Activated CD8-positive, alpha-beta T cell treated with anti-CD3 and anti-CD28 coated beads for 36 hours (primary cell): ENCODE data around the gene BAIAP3. TPM values are rescaled to one million over a fixed set of nuclear protein-coding genes. Genes with fewer than 3 reads are reported as not detected.
"Not testable (repeated sequence)": the region's sequence is repeated elsewhere in the genome, so short reads cannot be mapped to it uniquely, and the experiment has no call there.

Experiments
- ATAC-seq: fragments of 200-7000 bp; cut with Tn5 transposase; one replicate; pipeline ENCODE4 v1.10.0; 2021; ENCODE audit warnings: mild to moderate bottlenecking, moderate library complexity
- CTCF ChIA-PET: fragments of 350-600 bp; sonication (Branson Sonifier 250); formaldehyde crosslinking; loops from one replicate; lab custom pipeline; 2021; ENCODE audit warnings: antibody characterized with exemption; lab: Charles Lee
- POLR2A ChIA-PET: fragments of 350-600 bp; sonication (Branson Sonifier 250); formaldehyde crosslinking; loops from one replicate; lab custom pipeline; 2021; ENCODE audit warnings: antibody characterized with exemption; lab: Charles Lee
- DNase-seq: peaks from one replicate; pipeline ENCODE4 v3.0.0-alpha.2; 2020
- H3K27ac Mint-ChIP-seq: one replicate; pipeline ENCODE4 v1.8.0; 2021; ENCODE audit warnings: mild to moderate bottlenecking, mixed read lengths
- H3K27me3 Mint-ChIP-seq: one replicate; pipeline ENCODE4 v1.8.0; 2021; ENCODE audit warnings: mixed read lengths
- H3K36me3 Mint-ChIP-seq: one replicate; pipeline ENCODE4 v1.8.0; 2021; ENCODE audit warnings: low read depth, mixed read lengths
- H3K4me1 Mint-ChIP-seq: one replicate; pipeline ENCODE4 v1.8.0; 2021; ENCODE audit warnings: low read depth, mixed read lengths
- H3K4me3 Mint-ChIP-seq: one replicate; pipeline ENCODE4 v1.8.0; 2021; ENCODE audit warnings: mild to moderate bottlenecking, moderate library complexity, mixed read lengths
- H3K9me3 Mint-ChIP-seq: one replicate; pipeline ENCODE4 v1.8.0; 2021; ENCODE audit warnings: mixed read lengths
- intact Hi-C: fragments of 100-400 bp; cut with micrococcal nuclease; formaldehyde crosslinking; loops from one replicate; pipeline ENCODE4 v1.10.0; 2022
- total RNA-seq, 2 experiments: library from RNA; stranded (reverse); gene quantifications; one replicate each; pipeline ENCODE4 v1.2.3, GENCODE V29; 2021
- TF ChIP-seq, protein P1 (sequence below): fragments of 200-600 bp; IDR thresholded peaks from one replicate; pipeline ENCODE4 v1.8.0; 2022; ENCODE audit warnings: antibody characterized with exemption, mild to moderate bottlenecking

The BAIAP3 gene
- total RNA-seq, 2 experiments from 2014 or later: 0.27 to 0.68 TPM

DNA sequence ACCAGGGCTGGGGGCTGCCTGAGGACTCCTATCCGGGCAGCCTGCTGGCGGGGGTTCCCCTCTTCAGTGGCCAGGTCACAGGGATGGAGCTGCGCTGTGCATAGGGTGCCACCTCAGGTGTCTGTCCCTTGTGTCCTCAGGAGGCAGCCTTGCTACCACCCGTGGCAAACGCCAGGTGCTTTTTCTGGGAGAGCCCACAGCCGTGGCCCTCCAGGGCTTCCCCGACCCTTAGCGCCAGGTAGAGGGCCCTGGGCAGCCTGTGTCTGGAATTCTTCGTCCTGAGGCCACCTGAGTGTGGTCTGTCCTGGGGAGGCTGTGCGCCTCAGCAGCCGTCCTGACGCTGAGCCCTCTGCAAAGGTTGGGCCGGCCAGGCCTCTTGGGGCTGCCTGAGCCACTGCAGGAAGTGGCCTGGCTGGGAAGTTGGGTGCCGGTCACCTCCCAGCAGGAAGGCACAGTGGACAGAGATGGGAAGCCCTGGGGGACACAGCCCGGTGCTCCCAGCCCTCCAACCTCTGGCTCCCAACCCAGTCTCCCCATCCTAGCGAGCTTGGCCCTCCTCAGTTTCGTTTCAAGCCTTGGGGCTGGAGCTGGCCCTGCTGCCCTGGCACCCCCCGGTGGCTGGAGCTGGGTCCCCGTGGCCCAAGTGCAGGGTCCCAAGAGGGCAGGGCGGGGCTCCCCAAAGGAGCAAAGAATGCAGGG lies 7.6 kb upstream of the BAIAP3 start:
- intact Hi-C loops: no loop called here
- ChIA-PET CTCF (no interaction called here), POLR2A (interaction anchor here (0.6 to 1.4 kb wide), 6 partner anchors 9 to 38 kb away, joined by 3 to 4 read pairs (median 3); no protein-coding TSS in a partner anchor)
- ATAC-seq (no peak), DNase-seq (no peak)
- Mint-ChIP-seq H3K4me3 (no peak overlapping the region), H3K27ac (no peak overlapping the region), H3K9me3 (no peaks in the 10 kb centered on the region), H3K4me1 (no peaks in the 10 kb centered on the region), H3K36me3 (peaks cover 16% of the 10 kb centered on the region), H3K27me3 (no peaks in the 10 kb centered on the region)
- TF ChIP-seq, protein P1, sequence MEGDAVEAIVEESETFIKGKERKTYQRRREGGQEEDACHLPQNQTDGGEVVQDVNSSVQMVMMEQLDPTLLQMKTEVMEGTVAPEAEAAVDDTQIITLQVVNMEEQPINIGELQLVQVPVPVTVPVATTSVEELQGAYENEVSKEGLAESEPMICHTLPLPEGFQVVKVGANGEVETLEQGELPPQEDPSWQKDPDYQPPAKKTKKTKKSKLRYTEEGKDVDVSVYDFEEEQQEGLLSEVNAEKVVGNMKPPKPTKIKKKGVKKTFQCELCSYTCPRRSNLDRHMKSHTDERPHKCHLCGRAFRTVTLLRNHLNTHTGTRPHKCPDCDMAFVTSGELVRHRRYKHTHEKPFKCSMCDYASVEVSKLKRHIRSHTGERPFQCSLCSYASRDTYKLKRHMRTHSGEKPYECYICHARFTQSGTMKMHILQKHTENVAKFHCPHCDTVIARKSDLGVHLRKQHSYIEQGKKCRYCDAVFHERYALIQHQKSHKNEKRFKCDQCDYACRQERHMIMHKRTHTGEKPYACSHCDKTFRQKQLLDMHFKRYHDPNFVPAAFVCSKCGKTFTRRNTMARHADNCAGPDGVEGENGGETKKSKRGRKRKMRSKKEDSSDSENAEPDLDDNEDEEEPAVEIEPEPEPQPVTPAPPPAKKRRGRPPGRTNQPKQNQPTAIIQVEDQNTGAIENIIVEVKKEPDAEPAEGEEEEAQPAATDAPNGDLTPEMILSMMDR: no peak

DNA sequence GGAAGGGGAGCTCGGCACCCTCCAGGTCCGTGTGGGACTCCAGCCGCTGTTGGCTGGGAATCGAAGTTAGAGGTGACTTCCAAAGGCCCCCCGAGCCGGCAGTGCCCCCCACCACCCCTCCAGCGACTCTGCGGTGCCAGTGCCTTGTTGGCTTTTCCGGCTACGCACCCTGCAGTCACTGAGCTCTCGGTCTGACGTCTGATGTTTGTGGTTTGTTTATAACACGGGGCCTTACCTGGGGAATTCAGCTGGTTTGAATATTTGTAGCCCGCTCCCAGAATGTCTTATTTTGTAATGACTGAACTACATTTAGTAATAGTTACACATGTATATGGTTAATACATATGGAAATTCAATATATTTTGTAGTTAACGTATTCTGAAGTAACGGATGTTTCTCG lies 7.1 kb upstream of the BAIAP3 start:
- Mint-ChIP-seq H3K4me3 (no peak overlapping the region), H3K27me3 (peaks cover 3% of the 10 kb centered on the region), H3K4me1 (peaks cover 3% of the 10 kb centered on the region), H3K27ac (no peak overlapping the region), H3K9me3 (no peaks in the 10 kb centered on the region), H3K36me3 (peaks cover 12% of the 10 kb centered on the region)
- CTCF ChIA-PET: no interaction called here
- ATAC-seq: no peak
- TF ChIP-seq, protein P1: no peak
- POLR2A ChIA-PET: interaction anchor here (0.6 to 1.4 kb wide), 4 partner anchors 13 to 18 kb away, joined by 3 to 4 read pairs (median 4); no protein-coding TSS in a partner anchor
- intact Hi-C loops: no loop called here
- no peak for DNase-seq

DNA sequence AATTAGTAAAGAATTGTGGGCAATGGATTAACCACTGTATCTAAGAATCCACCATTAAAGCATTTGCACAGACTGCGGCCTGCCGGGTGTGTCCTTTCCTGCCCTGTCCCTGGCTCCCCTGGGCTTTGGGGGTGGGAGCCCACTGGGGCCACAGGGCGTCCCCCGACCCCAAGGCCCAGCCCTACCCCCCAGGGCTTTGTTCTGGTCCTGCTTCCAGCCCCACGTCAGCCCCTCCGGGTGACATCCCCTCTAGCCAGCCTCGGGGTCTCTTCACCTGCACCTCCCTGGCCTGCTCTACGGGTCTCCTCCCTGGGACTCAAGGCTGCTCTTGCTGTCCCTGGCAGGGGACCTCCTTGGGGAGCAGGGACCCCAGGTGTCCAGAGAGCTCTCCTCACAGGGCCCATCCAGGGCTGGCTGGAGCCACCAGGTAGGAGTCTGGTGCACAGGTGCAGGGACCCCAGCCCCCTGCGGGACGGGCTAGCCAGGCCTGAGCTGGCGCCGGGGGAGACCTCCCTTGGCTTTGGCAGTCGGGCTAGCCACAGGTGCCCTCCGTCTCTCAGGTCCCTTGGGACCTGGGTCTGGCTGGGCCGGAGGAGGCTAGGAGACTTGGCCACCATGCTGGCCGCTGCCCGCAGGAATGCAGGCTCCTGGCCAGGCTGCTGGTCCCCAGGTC lies 6.4 kb upstream of the BAIAP3 start:
- CTCF ChIA-PET: no interaction called here
- intact Hi-C loops: no loop called here
- POLR2A ChIA-PET: interaction anchor here (1.1 to 1.4 kb wide), 2 partner anchors 13 to 16 kb away, joined by 4 read pairs; no protein-coding TSS in a partner anchor
- no peak for DNase-seq
- no peaks in the 10 kb centered on the region for H3K9me3 Mint-ChIP-seq
- no peak overlapping the region for H3K27ac Mint-ChIP-seq
- H3K27me3 Mint-ChIP-seq: peaks cover 6% of the 10 kb centered on the region
- peaks cover 8% of the 10 kb centered on the region for H3K4me1 Mint-ChIP-seq
- no peak for ATAC-seq
- H3K4me3 Mint-ChIP-seq: no peak overlapping the region
- peaks cover 12% of the 10 kb centered on the region for H3K36me3 Mint-ChIP-seq
- TF ChIP-seq, protein P1: no peak

DNA sequence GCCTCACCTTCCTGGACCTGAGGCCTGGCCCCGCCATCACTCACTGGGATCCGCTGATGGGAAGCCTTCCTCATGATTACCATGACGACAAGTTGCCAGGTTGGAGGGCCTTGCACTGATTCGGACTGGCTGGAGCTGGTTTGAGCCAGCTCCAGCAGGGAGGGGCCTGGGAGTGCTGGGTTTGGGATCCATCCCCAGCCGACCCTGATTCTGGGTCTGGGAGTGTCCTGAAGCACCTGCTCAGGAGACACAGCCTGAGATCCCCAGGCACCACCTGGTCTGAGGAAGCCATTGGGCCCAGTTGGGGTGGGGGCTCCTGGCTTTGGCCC lies 5.9 kb upstream of the BAIAP3 start:
- Mint-ChIP-seq H3K9me3 (no peaks in the 10 kb centered on the region), H3K27ac (no peak overlapping the region), H3K4me1 (peaks cover 11% of the 10 kb centered on the region), H3K27me3 (peaks cover 9% of the 10 kb centered on the region), H3K36me3 (peaks cover 12% of the 10 kb centered on the region), H3K4me3 (no peak overlapping the region)
- CTCF ChIA-PET: no interaction called here
- POLR2A ChIA-PET: no interaction called here
- TF ChIP-seq, protein P1: no peak
- ATAC-seq: no peak
- no peak for DNase-seq
- intact Hi-C loops: no loop called here

DNA sequence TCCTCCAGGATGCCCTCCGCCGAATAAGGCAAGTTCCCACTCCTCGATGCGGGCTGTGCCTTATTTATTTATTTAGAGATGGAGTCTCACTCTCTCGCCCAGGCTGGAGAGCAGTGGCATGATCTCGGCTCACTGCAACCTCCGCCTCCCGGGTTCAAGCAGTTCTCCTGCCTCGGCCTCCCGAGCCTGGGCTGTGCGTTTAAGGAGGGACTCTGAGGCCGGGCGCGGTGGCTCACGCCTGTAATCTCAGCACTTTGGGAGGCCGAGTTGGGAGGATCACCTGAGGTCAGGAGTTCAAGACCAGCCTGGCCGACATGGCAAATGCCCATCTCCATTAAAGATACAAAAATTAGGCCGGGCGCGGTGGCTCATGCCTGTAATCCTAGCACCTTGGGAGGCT lies 5.3 kb upstream of the BAIAP3 start:
- H3K4me3 Mint-ChIP-seq, H3K27ac Mint-ChIP-seq, intact Hi-C loops, ATAC-seq, CTCF ChIA-PET, POLR2A ChIA-PET, H3K9me3 Mint-ChIP-seq, DNase-seq: not testable (repeated sequence)
- peaks cover 13% of the 10 kb centered on the region for H3K4me1 Mint-ChIP-seq
- H3K36me3 Mint-ChIP-seq: peaks cover 12% of the 10 kb centered on the region
- peaks cover 11% of the 10 kb centered on the region for H3K27me3 Mint-ChIP-seq

DNA sequence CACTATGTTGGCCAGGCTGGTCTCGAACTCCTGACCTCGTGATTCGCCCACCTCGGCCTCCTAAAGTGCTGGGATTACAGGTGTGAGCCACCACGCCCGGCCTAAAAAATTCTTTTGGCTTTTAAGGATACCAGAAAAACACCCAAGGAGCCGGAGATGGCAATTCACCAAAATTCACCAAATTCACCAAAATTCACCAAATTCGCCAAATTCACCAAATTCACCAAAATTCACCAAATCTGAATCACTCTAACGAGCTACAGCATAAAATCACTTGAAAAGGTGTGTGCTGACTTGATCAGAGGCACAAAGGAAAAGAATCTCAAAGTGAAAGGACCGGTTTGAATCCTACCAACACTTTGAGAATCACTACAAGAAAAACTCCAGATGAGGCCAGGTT lies 4.5 kb upstream of the BAIAP3 start:
- H3K4me3 Mint-ChIP-seq, intact Hi-C loops, H3K27ac Mint-ChIP-seq, ATAC-seq, H3K9me3 Mint-ChIP-seq, H3K36me3 Mint-ChIP-seq, DNase-seq, POLR2A ChIA-PET: not testable (repeated sequence)
- CTCF ChIA-PET: interaction anchor here (1.1 to 1.2 kb wide), 2 partner anchors 9 to 20 kb away, joined by 3 to 4 read pairs; no protein-coding TSS in a partner anchor
- peaks cover 11% of the 10 kb centered on the region for H3K27me3 Mint-ChIP-seq
- H3K4me1 Mint-ChIP-seq: peaks cover 13% of the 10 kb centered on the region
